HG02588 (cell line): ENCODE measurements around the gene ITIH5.

Source experiments
- ATAC-seq: cut with Tn5 transposase; IDR thresholded peaks from one replicate; pipeline ENCODE4 v1.9.1; 2021; ENCODE audit warnings: mild to moderate bottlenecking, moderate library complexity; ENCODE audit not compliant: unreplicated experiment

Gene ITIH5

GRCh38 chr10:7635408-7636125, 31.2 kb downstream of the ITIH5 start:
- ATAC-seq = no peak

DNA sequence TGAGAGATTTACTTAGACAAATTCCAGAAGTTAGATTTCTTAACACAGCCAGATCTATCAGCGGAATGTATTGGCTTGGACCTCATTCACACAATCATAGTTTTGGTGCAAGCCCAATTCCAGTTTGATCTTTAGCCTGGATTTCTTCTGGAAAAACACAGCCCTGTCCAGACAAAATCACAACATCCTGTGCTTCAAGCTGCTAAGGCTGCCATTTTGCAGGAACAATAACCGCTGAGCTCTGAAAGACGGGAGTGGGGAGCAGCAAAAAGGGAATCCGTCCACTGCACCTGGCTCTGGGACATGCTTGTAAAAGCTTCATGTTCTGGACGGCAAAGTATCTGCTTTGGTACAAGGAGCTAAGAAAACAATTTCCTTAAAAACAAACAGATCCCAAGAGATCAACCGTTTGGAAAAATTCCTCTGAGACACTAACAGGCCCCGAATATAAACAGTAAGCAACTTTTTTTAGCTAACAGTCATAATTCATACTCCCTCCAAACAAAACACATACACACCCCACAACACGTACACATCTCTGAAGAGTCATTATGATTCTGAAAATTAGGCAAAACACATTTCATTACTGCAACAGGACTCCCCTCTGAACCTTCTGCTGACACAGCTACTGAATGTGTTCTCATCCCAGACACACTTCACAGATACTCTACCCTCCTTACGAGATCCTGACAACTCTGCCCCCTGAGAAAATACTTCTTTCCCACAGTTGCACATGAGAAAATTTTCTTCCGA, 32.4 kb downstream of the ITIH5 start:
- ATAC-seq = no peak

- ATAC-seq = no peak
These were observed 40.5 kb downstream of the ITIH5 start for GRCh38 chr10:7626283-7626682.

- ATAC-seq = no peak
These were observed 40.9 kb downstream of the ITIH5 start for GRCh38 chr10:7625836-7626235.

GRCh38 chr10:7625009-7625408, 41.8 kb downstream of the ITIH5 start:
- ATAC-seq = no peak

GRCh38 chr10:7622969-7623368, 43.8 kb downstream of the ITIH5 start:
- ATAC-seq = no peak

- no peak for ATAC-seq
These were observed 48.3 kb downstream of the ITIH5 start for GRCh38 chr10:7618461-7618860.

- no peak for ATAC-seq
These were observed 54.9 kb downstream of the ITIH5 start for GRCh38 chr10:7611909-7612308.

GRCh38 chr10:7610651-7611389, 55.9 kb downstream of the ITIH5 start:
- no peak for ATAC-seq

DNA sequence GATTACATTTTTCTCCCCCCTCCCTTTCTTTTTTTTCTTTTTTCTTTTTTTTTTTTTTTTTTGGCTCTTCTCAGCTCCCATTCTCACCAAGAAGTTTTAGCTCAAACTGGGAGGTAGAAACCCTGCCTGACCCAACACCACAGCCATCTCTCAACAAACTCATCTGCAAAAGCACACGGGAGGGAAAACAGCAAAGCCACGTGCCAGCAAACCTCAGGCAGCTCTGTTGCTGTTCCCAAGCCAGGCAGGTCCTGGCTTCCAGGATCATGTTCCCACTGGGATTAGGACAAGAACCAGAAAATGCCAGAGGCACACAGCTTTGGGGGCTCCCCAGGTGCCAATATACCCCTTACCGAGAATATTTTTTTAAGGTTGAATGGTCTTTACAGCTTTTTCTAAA, 56.7 kb downstream of the ITIH5 start:
- no peak for ATAC-seq

DNA sequence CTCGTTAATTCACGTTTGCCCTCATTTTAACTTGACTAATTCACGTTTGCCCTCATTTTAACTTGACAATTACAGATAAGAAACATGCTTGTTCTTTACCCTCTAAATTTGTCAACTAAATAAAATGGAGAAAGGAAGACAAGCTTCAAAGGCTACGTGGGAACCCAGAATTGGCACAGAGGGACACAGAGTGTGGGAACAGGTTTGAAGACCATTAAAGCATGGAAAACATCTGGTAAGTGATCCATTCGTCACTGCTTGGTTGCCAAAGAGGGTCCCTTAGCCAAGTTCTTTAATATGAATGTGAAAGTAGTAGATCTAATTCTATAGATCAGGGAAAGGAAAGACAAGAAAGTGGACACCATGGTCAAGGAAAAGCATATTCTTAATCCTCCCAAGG, 57.2 kb downstream of the ITIH5 start:
- no peak for ATAC-seq

DNA sequence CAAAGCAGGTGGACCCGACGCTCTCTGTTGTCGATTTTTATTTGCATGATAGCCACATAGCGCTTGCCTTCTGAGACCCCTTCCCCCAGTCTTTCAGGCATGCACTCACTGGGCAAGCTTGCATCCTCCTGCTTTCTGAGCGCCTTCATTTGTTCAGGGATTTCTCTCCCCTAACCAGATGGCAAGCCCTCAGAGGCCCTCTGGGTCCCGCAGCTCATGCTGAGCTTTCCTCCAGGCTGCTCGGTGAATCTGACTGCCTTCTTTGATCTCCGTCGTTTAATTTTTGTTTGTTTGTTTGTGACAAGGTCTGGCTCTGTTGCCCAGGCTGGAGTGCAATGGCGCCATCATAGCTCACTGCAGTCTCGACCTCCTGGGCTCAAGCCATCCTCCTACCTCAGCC, 58.8 kb downstream of the ITIH5 start:
- ATAC-seq = no peak

- ATAC-seq = no peak
These were observed 59.8 kb downstream of the ITIH5 start for GRCh38 chr10:7606951-7607404.

- no peak for ATAC-seq
These were observed 61.0 kb downstream of the ITIH5 start for GRCh38 chr10:7605565-7606295.

DNA sequence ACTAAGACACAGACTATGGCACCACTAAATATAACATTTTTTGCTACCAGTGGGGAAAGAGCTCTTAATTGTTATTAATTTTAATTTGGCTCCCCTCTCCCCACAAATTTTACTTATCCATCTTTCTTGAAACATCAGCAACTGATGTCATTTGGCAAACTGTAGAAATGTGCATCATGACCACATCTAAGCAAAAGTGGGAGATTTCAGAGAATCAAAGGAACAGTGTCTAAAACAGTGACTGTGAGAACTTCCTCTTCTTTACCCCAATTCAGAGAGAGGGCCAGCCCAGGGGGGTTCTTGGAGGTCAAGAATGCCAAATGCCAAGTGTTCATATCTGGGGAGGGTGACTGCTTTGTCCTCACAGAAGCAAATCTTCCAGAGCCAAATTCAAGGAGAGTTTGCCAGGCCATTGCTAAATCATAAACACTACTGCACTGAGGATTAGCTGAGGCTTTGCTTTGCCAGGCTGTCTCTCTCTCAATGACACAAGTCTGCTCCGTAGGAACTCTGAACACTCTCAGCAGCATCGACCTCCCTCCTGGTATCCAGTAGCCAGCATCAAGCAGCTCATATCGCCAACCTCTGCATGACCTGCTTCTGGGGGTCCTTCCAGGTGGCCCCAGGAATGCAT, 65.6 kb downstream of the ITIH5 start:
- no peak for ATAC-seq

DNA sequence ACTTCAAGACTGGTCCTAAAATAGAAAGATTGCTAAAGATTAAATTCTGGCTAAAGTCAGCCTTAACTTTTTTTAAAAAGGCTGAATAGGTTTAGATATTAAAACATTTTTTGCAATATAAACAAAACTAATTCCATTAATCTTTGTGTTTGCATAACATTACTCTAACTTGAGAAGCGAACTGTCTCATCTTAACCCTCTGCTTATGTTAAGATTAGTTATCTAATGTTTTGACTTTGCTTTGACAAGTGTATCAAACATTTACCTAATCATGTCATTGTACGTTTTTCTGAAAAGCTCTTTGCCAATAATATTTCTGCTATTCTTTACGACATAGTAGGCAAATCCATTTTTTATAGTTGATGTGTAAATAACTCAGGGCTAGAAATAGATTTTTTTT, 68.0 kb downstream of the ITIH5 start:
- no peak for ATAC-seq

DNA sequence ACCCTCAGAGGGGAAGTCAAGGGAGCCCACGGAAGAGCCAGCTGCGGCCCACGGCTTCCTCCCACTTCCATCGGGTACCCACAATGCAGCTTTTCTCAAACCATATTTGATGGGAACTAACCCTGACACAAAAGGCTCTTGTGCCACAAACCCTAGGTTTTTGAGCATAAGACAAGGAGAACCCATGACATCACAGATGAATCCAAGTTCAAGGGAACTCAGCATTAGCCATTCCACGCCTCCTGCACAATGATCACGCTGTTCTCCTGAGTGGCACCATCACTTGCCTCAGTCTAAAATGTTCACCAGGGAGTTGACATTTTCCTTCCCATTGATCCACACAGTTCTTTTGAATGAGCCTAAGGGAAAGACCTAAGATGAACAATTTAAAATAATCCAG, 70.4 kb downstream of the ITIH5 start:
- no peak for ATAC-seq

DNA sequence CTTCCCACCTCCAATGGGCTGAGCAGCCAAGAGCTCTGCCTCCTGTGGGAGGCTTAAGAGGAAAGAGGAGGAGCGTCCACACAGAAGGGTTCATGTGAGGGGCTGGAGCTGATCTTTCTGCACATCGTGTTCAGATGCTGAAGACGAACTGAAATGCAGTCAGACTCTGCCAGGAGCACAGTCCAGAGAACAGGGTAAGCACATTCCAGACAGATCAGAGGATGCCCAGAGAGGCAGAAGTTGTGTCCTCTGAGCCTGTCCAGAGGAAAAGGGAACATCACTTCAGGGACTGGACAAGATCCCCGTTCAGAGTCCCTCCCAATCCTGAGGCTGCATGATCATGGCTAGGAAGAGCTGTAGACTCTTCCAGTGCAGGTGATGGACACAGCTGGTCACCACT, 72.9 kb downstream of the ITIH5 start:
- ATAC-seq = no peak

DNA sequence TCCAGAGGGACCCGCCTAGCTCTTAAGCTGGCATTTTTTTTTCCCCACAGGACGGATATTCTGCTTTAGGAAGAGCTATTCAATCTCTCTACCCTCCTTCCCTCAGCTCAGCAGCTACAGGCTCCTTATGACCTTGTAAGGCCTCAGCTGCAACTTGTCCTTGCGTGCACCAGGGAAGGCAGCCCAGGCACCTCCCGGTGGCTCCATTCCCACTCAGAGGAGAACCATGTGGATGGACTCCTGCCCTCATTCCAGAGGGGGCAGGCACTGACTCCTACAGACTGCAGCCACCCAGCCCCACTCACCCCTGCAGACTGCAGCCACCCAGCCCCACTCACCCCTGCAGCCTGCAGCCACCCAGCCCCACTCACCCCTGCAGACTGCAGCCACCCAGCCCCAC, 73.7 kb downstream of the ITIH5 start:
- ATAC-seq = no peak

- no peak for ATAC-seq
These were observed 74.1 kb downstream of the ITIH5 start for GRCh38 chr10:7592627-7593026.

GRCh38 chr10:7590271-7590670, 76.5 kb downstream of the ITIH5 start:
- no peak for ATAC-seq
